GM12891 (cell line): ENCODE data around the gene LSG1.

Source experiments
- POLR2A ChIP-seq: IDR thresholded peaks from 2 replicates; pipeline ENCODE4 v1.6.1; 2011; ENCODE audit warnings: low read depth, low read length, control low read depth
- POLR2AphosphoS5 ChIP-seq: IDR thresholded peaks from 2 replicates; pipeline ENCODE4 v1.6.1; 2011; ENCODE audit warnings: low read depth, low read length, control low read depth
- TAF1 ChIP-seq: IDR thresholded peaks from 2 replicates; pipeline ENCODE4 v1.6.1; 2011; ENCODE audit warnings: low read depth, low read length, control low read depth

DNA sequence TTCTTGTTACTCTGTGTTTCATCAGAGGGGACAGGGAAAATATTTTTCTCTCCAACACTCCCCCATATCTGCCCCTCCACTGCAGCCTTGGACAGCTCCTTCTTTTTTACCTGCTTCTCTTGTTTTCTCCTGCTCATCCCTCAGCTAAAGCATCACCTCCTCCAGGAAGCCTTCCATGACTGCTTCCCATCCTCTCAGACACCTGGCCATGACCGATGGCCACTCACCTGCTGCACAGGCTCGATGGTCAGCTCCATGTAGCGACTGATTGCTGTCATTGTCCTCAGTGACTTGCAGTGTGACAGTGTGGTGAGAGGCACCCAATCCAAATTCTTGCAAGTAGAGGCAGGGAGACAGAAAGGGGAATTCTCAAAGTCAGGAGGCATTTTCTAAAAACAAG is 61.3 kb downstream of the LSG1 start:
- TF ChIP-seq TAF1 = no peak
- no peak for TF ChIP-seq POLR2A
- no peak for TF ChIP-seq POLR2AphosphoS5
